ENCODE measurements around the gene PDE6A. TPM values are rescaled to one million over a fixed set of nuclear protein-coding genes. Genes with fewer than 3 reads are reported as not detected.

Gene PDE6A
- total and polyA plus RNA-seq, 4 donors = 0.06 TPM; not detected in 3

- Histone ChIP-seq H3K36me3 (ENCODE audit: control insufficient read depth in 4 of 4, insufficient read depth in 3 of 4, low read depth in 1 of 4, low read length in 3 of 4) (no peaks in the 10 kb centered on the region), H3K4me3 (ENCODE audit: low read depth in 1 of 3, low read length in 3 of 3) (no peak overlapping the region), H3K27ac (ENCODE audit: low read depth in 1 of 2, low read length in 2 of 2) (no peak overlapping the region), H3K9me3 (ENCODE audit: control insufficient read depth in 4 of 4, low read length in 3 of 4) (no peaks in the 10 kb centered on the region), H3K9ac (ENCODE audit: low read depth in 1 of 2, low read length in 2 of 2) (no peak overlapping the region), H3K4me1 (ENCODE audit: control insufficient read depth in 4 of 4, insufficient read depth in 4 of 4, low read length in 3 of 4) (peaks cover 0 to 11% (median 6%) of the 10 kb centered on the region in 4 donors), H3K27me3 (ENCODE audit: control insufficient read depth in 4 of 4, insufficient read depth in 4 of 4, low read length in 3 of 4) (no peaks in the 10 kb centered on the region)
- DNase-seq (ENCODE audit: low spot score) = no peak
- TF ChIP-seq NR2F2 (IDR thresholded peaks at IDR 0.05) = no peak
- TF ChIP-seq GABPA (IDR thresholded peaks at IDR 0.05 in 1 of 2, conservative IDR thresholded peaks at IDR 0.05 in 1 of 2) = no peak
- no peak for TF ChIP-seq HNF4A (conservative IDR thresholded peaks at IDR 0.05)
- TF ChIP-seq RAD21 (IDR thresholded peaks at IDR 0.05) = no peak
- TF ChIP-seq EGR1 (IDR thresholded peaks at IDR 0.05; ENCODE audit: low read depth in 2 of 2) = no peak
- TF ChIP-seq FOXA2 (IDR thresholded peaks at IDR 0.05) = no peak
- no peak for TF ChIP-seq RXRA (IDR thresholded peaks at IDR 0.05)
- TF ChIP-seq, protein P1, sequence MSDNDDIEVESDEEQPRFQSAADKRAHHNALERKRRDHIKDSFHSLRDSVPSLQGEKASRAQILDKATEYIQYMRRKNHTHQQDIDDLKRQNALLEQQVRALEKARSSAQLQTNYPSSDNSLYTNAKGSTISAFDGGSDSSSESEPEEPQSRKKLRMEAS (IDR thresholded peaks at IDR 0.05) = no peak
- no peak for TF ChIP-seq TAF1 (conservative IDR thresholded peaks at IDR 0.05)
- no peak for TF ChIP-seq FOXA1 (IDR thresholded peaks at IDR 0.05)
- no peak for TF ChIP-seq JUND (IDR thresholded peaks at IDR 0.05)
- TF ChIP-seq, protein P2, sequence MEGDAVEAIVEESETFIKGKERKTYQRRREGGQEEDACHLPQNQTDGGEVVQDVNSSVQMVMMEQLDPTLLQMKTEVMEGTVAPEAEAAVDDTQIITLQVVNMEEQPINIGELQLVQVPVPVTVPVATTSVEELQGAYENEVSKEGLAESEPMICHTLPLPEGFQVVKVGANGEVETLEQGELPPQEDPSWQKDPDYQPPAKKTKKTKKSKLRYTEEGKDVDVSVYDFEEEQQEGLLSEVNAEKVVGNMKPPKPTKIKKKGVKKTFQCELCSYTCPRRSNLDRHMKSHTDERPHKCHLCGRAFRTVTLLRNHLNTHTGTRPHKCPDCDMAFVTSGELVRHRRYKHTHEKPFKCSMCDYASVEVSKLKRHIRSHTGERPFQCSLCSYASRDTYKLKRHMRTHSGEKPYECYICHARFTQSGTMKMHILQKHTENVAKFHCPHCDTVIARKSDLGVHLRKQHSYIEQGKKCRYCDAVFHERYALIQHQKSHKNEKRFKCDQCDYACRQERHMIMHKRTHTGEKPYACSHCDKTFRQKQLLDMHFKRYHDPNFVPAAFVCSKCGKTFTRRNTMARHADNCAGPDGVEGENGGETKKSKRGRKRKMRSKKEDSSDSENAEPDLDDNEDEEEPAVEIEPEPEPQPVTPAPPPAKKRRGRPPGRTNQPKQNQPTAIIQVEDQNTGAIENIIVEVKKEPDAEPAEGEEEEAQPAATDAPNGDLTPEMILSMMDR (IDR thresholded peaks at IDR 0.05; ENCODE audit: low read depth, low read length, missing input control) = no peak
- TF ChIP-seq HNF4G (IDR thresholded peaks at IDR 0.05) = no peak
- no peak for TF ChIP-seq YY1 (IDR thresholded peaks at IDR 0.05)
- TF ChIP-seq, protein P3, sequence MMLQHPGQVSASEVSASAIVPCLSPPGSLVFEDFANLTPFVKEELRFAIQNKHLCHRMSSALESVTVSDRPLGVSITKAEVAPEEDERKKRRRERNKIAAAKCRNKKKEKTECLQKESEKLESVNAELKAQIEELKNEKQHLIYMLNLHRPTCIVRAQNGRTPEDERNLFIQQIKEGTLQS (IDR thresholded peaks at IDR 0.05) = no peak
- TF ChIP-seq SP1 (IDR thresholded peaks at IDR 0.05) = no peak
- TF ChIP-seq, protein P4, sequence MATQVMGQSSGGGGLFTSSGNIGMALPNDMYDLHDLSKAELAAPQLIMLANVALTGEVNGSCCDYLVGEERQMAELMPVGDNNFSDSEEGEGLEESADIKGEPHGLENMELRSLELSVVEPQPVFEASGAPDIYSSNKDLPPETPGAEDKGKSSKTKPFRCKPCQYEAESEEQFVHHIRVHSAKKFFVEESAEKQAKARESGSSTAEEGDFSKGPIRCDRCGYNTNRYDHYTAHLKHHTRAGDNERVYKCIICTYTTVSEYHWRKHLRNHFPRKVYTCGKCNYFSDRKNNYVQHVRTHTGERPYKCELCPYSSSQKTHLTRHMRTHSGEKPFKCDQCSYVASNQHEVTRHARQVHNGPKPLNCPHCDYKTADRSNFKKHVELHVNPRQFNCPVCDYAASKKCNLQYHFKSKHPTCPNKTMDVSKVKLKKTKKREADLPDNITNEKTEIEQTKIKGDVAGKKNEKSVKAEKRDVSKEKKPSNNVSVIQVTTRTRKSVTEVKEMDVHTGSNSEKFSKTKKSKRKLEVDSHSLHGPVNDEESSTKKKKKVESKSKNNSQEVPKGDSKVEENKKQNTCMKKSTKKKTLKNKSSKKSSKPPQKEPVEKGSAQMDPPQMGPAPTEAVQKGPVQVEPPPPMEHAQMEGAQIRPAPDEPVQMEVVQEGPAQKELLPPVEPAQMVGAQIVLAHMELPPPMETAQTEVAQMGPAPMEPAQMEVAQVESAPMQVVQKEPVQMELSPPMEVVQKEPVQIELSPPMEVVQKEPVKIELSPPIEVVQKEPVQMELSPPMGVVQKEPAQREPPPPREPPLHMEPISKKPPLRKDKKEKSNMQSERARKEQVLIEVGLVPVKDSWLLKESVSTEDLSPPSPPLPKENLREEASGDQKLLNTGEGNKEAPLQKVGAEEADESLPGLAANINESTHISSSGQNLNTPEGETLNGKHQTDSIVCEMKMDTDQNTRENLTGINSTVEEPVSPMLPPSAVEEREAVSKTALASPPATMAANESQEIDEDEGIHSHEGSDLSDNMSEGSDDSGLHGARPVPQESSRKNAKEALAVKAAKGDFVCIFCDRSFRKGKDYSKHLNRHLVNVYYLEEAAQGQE (IDR thresholded peaks at IDR 0.05) = no peak
- TF ChIP-seq, protein P5, sequence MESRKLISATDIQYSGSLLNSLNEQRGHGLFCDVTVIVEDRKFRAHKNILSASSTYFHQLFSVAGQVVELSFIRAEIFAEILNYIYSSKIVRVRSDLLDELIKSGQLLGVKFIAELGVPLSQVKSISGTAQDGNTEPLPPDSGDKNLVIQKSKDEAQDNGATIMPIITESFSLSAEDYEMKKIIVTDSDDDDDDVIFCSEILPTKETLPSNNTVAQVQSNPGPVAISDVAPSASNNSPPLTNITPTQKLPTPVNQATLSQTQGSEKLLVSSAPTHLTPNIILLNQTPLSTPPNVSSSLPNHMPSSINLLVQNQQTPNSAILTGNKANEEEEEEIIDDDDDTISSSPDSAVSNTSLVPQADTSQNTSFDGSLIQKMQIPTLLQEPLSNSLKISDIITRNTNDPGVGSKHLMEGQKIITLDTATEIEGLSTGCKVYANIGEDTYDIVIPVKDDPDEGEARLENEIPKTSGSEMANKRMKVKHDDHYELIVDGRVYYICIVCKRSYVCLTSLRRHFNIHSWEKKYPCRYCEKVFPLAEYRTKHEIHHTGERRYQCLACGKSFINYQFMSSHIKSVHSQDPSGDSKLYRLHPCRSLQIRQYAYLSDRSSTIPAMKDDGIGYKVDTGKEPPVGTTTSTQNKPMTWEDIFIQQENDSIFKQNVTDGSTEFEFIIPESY (IDR thresholded peaks at IDR 0.05) = no peak
- WGBS = 93% methylated on average over 4 of the region's 4 CpGs
These were observed 13.3 kb upstream of the PDE6A start for GRCh38 chr5:149957855-149958254.

Data from liver (tissue), 9 donors.